HG02973 (cell line): Measurements from ENCODE around the gene GOLT1A.

Source experiments
- ATAC-seq: cut with Tn5 transposase; IDR thresholded peaks from one replicate; pipeline ENCODE4 v1.9.1; 2021; ENCODE audit warnings: moderate library complexity; ENCODE audit not compliant: unreplicated experiment

Gene GOLT1A

DNA sequence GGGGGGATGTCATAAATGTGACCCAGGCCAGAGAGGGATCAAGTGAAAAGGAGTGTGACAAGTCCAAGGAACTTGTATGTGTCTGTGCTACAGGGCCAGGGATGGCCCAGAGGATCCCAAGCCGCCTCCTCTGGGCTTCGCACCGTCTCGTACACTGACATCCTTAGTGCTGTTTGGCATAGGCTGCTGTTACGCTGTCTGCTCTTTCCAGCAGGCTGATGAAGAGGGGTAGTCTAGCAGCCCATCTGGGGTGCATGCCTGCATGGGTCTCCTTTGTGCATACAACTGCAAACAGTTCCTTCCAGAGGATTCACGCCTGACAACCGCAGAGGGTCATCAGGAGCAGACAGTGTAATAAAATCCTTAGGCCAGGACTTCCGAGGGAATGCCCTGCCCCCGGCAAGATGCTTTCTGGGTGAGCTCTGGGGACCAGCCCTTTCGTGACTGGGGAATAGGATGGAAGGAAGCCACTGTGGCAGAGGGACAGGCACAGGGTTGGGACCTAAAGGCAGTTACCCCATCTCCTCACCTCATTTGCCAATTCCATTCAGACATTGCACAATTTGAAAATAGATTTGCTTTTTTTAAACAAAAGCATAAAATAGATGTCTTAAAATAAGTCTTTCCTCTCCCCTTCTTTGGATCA is 6.3 kb upstream of the GOLT1A start:
- ATAC-seq, result no peak

DNA sequence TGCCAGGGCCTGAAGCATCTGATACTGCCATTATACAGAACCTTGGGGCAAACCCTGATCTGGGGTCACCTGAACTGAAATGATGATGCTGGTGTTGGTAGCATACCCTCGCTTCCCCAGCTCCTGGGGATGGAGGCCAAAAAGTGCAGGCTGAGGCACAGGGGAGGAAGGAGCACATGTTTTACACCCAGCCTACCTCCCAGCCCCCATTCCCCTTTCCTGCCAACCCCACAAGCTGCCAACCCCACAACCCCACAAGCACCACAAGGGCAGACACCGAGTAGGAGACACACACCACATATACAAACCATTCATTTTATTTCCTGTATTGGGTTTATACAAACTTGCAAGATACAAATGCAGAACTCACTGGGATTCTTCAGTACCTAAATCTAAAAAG is 4.8 kb upstream of the GOLT1A start:
- ATAC-seq, result no peak

- ATAC-seq, result no peak
Measured at GRCh38 chr1:204217648-204218000, 3.8 kb upstream of the GOLT1A start.

- ATAC-seq, result no peak
Measured at GRCh38 chr1:204216880-204217647, 3.3 kb upstream of the GOLT1A start.

DNA sequence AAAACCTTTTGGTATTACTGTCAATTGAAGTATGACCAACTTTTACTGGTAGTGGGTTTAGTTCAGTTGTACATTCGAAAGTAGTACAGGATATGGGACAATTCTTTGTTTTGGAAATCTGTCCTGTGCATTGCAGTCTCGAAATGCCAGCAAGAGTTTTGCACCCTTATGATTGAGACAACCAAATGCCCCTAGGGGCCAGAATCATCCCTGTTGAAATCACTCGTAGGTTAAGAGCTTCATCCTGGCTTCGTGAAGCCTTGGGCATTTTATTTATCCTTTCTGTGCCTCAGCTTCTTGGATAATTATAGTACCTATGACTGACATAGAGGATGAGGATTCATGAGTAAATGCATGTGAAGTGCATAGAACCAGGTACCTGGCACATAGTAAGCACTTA is 2.4 kb upstream of the GOLT1A start:
- ATAC-seq, result no peak

- no peak for ATAC-seq
Measured at GRCh38 chr1:204212715-204213114, 1.1 kb downstream of the GOLT1A start.

- ATAC-seq, result no peak
Measured at GRCh38 chr1:204211046-204211445, 2.7 kb downstream of the GOLT1A start.

DNA sequence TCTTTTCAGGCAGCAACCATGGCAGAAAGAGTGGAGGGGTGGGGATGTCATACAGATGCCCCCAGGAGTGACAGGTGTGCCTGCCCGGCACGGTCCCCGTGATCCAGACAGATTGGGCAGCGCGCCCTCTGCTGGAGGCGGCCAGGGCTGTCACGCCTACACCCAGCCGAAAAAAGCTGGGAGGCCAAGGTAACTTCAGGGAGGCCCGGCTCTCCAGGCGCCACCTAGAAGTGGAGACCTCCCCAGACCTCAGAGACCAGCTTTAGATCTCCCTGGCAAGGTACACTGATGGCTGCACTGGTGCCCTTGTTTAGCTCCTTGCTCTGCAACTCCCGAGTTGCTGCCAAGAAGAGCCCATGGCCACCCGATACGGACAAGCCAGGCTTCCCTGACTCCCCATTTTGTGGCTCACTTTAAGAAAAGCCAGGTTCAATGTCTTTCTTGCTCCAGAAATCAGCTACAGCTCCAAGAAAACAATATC is 6.6 kb downstream of the GOLT1A start:
- no peak for ATAC-seq

DNA sequence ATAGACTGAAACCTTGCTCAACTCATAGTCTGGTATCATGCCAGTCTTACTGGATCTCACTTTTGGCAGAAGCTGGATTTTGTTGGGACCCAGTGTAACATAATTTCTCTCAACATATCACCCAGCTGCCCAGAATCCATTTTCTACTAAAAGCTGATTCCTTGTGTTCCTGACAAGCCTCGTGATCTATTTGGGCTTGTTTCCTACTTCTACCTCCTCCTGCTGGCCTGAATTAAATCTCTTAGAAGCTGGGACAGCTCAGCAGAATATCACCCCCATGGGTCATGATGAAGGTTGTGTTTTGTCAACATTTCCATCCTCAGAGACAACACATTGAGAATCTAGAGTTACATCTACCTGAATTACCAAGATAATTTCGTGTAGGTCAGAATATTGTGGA is 7.7 kb downstream of the GOLT1A start:
- ATAC-seq, result no peak

- no peak for ATAC-seq
Measured at GRCh38 chr1:204205486-204205885, 8.3 kb downstream of the GOLT1A start.

GRCh38 chr1:204204944-204205343 is 8.8 kb downstream of the GOLT1A start:
- no peak for ATAC-seq

DNA sequence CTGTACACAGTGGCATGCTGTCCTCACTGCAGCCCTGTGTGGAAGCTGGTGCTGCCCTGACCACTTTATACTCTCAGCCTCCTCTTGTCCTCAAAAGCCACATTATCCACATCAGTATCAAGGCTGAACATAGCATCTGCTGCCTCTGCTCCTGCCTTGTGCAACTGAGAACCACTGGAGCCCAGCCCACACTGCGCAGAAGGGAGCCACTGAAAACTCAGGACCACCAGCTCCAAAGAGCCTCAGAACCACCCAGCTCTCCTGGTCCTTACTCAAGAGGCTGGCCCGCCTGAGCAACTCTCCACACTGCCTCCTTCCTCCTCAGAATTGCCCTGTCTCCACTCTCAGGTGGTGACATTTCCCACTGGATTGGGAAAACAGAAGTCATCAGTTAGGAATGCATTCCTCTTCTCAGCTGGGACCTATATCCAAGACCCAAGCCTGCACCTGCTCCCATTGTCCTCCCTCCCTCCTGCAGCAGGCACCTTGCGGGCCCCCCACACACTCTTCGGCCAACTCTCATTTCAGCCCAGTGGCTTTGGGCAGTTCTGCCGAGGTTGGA is 10.5 kb downstream of the GOLT1A start:
- ATAC-seq, result no peak

DNA sequence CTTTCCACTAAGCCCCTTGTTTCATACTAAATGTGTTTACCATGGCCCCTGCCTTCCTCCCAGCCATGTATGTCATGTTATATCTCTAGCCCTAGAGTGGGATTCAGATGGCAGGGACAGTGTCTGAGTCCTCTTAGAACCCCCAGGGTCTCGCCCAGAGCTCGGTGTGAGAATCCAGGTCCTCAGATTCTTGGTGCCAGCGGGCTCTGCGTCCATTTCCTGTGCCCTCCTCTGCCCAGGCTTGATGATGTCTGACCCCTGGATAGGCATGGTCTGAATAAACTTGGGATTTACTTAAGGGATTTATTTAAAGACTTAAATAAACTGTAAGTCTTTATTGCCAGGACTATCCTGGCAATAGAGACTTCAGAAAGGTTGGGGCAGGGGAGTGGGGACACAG is 11.3 kb downstream of the GOLT1A start:
- no peak for ATAC-seq

GRCh38 chr1:204201348-204202040 is 12.3 kb downstream of the GOLT1A start:
- no peak for ATAC-seq

GRCh38 chr1:204199579-204199978 is 14.2 kb downstream of the GOLT1A start:
- ATAC-seq, result no peak

GRCh38 chr1:204198348-204199340 is 15.1 kb downstream of the GOLT1A start:
- no peak for ATAC-seq

DNA sequence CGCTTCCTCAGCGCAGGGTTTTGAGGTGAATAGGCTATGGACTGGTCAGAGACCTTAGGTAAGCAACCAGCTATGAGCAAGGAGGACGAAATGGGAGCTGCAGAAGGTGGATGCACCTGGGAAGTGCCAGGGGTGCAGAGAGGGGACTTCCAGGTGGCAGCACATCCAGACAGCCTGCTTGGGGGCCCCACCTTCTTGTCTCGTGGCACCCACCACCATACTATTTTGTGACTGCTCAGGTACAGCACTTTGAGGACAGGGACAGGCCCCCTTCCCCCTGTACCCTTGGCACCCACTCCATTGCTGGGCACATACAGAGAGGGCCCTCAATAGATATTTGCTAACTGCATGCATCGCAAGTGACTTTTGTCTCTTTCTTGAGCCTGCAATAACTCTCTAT is 16.7 kb downstream of the GOLT1A start:
- ATAC-seq, result no peak

DNA sequence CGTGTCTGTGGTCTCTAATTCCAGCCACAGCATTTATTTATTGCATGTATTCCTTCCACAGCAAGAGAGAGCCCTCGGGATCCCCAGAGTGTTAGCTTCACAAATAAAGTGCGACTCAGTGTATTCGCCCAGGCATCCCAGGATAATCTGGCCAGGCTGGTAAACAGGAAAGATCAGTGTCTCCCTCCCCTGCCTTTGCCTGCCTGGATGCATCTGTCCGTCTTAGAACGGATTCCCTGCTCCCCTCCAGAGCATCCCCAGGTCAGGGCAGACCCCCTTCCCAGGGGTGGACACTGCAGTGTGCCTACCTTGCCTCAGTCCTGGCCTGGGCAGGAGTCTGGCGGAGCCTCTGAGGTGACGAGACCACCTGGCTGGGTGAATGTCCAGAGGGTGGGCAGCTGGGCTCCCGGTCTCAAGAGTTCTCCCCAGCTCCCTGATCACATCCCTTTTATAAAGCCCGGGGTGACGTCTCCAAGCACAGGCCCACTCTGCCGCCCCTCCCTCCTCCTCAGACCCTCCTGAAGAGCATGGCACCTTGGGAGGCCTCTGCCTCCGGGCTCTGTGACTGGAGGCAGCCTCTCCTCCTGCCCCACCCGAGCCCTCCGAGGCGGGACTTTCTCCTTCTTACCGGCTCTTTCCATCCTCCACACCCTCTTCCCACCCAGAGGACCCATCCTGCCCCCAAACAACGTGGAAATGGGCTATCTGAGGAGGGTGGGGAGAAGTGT is 17.6 kb downstream of the GOLT1A start, which contains the start of gene KISS1:
TSS of gene KISS1 (minus strand) at position 424 of the 728 bp plus-strand sequence. CDS start 3,615 bp downstream, outside the sequence.
- ATAC-seq, result no peak

DNA sequence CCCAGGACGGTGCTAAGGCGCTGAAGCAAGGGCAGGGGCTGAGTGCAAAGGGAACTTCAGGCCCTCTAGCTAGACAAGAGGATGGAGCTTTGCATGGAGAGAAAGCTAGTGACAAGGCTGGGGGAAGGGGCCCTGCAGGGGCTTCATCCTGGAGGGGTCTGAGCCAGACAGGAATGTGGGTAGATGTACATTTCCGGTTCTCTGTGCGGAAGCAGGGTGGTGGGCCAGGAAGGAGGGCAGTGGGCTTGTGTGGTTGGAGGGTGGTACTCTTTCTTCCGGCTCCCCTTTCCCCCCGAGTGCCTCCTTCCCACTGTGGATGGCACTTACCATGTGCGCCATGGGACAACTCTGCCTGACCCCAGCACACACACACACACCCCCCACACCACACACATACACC is 19.0 kb downstream of the GOLT1A start:
- no peak for ATAC-seq

GRCh38 chr1:204194080-204194479 is 19.7 kb downstream of the GOLT1A start:
- ATAC-seq, result no peak
